Gastroesophageal sphincter (tissue), 3 donors: ENCODE data around the gene BTRC.

ENCODE experiments used
- CTCF ChIP-seq, 4 experiments: fragments of 200-600 bp in 2 of 4; fragments of 450-650 bp in 2 of 4; sonication (generic) in 1 of 4; IDR thresholded peaks; one replicate each; pipeline ENCODE4 v1.5.1; 2017 to 2019; ENCODE audit warnings: antibody characterized with exemption in 4 of 4, mild to moderate bottlenecking in 2 of 4, moderate library complexity in 2 of 4
- EP300 ChIP-seq: sonication (generic); formaldehyde crosslinking; IDR thresholded peaks from one replicate; pipeline ENCODE4 v1.6.1; 2017; ENCODE audit warnings: antibody characterized with exemption, mild to moderate bottlenecking
- POLR2A ChIP-seq, 2 donors: fragments of 450-650 bp; IDR thresholded peaks; one replicate each; pipeline ENCODE4 v1.6.1; 2017; ENCODE audit warnings: antibody characterized with exemption in 2 of 2, mild to moderate bottlenecking in 2 of 2, moderate library complexity in 1 of 2
- POLR2AphosphoS5 ChIP-seq: sonication (generic); formaldehyde crosslinking; IDR thresholded peaks from one replicate; pipeline ENCODE4 v1.6.1; 2017; ENCODE audit warnings: antibody characterized with exemption

GRCh38 chr10:101490026-101490425, 136.1 kb downstream of the BTRC start:
- TF ChIP-seq CTCF (IDR thresholded peaks at IDR 0.05) (no peak), POLR2AphosphoS5 (no peak), POLR2A (IDR thresholded peaks at IDR 0.05) (no peak), EP300 (no peak)
